Common myeloid progenitor, CD34-positive (primary cell): ENCODE data around the gene ZFYVE27.

Source experiments
- CTCF ChIA-PET: fragments of 350-600 bp; sonication (Branson Sonifier 250); formaldehyde crosslinking; loops from one replicate; lab custom pipeline; 2021; ENCODE audit warnings: antibody characterized with exemption; lab: Charles Lee
- POLR2A ChIA-PET: fragments of 350-600 bp; sonication (Branson Sonifier 250); formaldehyde crosslinking; loops from one replicate; lab custom pipeline; 2021; ENCODE audit warnings: antibody characterized with exemption; lab: Charles Lee
- DNase-seq, 3 donors: peaks; one replicate each; pipeline versions ENCODE4 v3.0.0 to v3.0.0-alpha.2; 2013
- H3K27ac ChIP-seq, 2 experiments: 1 replicate in 1 of 2; 2 replicates in 1 of 2; pipeline ENCODE4 v1.7.0; 2013; ENCODE audit warnings: inconsistent platforms in 2 of 2, low read length in 2 of 2, mild to moderate bottlenecking in 2 of 2, low read depth in 1 of 2, moderate library complexity in 1 of 2; ENCODE audit not compliant: severe bottlenecking in 2 of 2, insufficient read depth in 1 of 2, poor library complexity in 1 of 2
- H3K27me3 ChIP-seq, 5 experiments: replicated peaks in 2 of 5; 1 replicate in 3 of 5; 2 replicates in 2 of 5; pipeline versions ENCODE4 v1.6.1 to v1.7.0; 2013; ENCODE audit warnings: low read length in 4 of 5, mild to moderate bottlenecking in 2 of 5, moderate library complexity in 2 of 5, inconsistent platforms in 1 of 5; ENCODE audit not compliant: insufficient read depth in 5 of 5, control insufficient read depth in 4 of 5
- H3K36me3 ChIP-seq, 4 experiments: 1 replicate in 2 of 4; 2 replicates in 2 of 4; pipeline versions ENCODE4 v1.6.1 to v1.7.0; 2013; ENCODE audit warnings: low read length in 3 of 4, control low read depth in 1 of 4, mild to moderate bottlenecking in 1 of 4; ENCODE audit not compliant: control insufficient read depth in 4 of 4, insufficient read depth in 4 of 4
- H3K4me1 ChIP-seq, 4 experiments: 1 replicate in 3 of 4; 2 replicates in 1 of 4; pipeline versions ENCODE4 v1.6.1 to v1.7.1; 2013; ENCODE audit warnings: low read length in 3 of 4, mild to moderate bottlenecking in 3 of 4, control low read depth in 1 of 4, inconsistent platforms in 1 of 4, moderate library complexity in 1 of 4; ENCODE audit not compliant: control insufficient read depth in 4 of 4, insufficient read depth in 4 of 4; ENCODE audit errors: control extremely low read depth in 1 of 4
- H3K4me3 ChIP-seq, 7 experiments: 1 replicate in 4 of 7; 2 replicates in 3 of 7; pipeline versions ENCODE4 v1.5.1 to v1.7.0; 2013; ENCODE audit warnings: mild to moderate bottlenecking in 7 of 7, low read length in 6 of 7, moderate library complexity in 6 of 7, inconsistent platforms in 2 of 7, low read depth in 2 of 7, control low read depth in 1 of 7; ENCODE audit not compliant: insufficient read depth in 4 of 7, control insufficient read depth in 1 of 7; ENCODE audit errors: extremely low read depth in 1 of 7
- H3K9me3 ChIP-seq, 5 experiments: 1 replicate in 4 of 5; 2 replicates in 1 of 5; pipeline versions ENCODE4 v1.6.1 to v1.7.1; 2013; ENCODE audit warnings: low read length in 4 of 5, mild to moderate bottlenecking in 2 of 5, inconsistent platforms in 1 of 5, low read depth in 1 of 5, moderate library complexity in 1 of 5; ENCODE audit not compliant: control insufficient read depth in 4 of 5, insufficient read depth in 2 of 5; ENCODE audit errors: control extremely low read depth in 1 of 5
- WGBS: methylation state at CpG from one replicate; pipeline ENCODE4 v1.1.5; 2013; ENCODE audit not compliant: insufficient coverage; 5-methylcytosine and 5-hydroxymethylcytosine counted together

ZFYVE27 gene

DNA sequence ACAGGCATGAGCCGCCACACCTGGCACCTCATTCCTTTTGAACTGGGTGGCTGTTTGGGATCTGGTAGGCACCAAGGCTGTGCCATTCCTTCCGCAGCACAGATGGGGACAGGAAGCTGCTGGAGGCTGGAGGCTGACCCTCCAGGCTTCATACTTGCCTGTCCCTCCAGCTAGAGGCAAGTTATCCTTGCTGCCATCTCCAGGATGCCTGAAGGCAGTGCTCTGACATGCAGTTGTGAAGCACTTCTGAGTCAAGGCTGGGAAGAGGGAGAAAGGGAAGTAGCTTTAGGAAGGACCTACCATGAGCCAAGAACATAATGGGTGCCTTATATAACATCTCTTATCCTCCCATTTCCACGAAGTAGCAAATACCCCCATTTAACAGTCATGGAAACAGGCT lies 13.9 kb upstream of the ZFYVE27 start:
- H3K9me3 ChIP-seq = no peaks in the 10 kb centered on the region
- no peak for DNase-seq
- peaks cover 0 to 7% (median 5%) of the 10 kb centered on the region in 4 experiments for H3K4me1 ChIP-seq
- H3K36me3 ChIP-seq = peaks cover 0 to 6% (median 0%) of the 10 kb centered on the region in 4 experiments
- WGBS = 93% methylated on average over 3 of the region's 3 CpGs
- no peak overlapping the region for H3K4me3 ChIP-seq
- no peak overlapping the region for H3K27ac ChIP-seq
- ChIA-PET POLR2A (no interaction called here), CTCF (interaction anchor here (0.8 to 21.5 kb wide), 5 partner anchors 8 to 46 kb away, joined by 3 to 623 read pairs (median 11); partner anchors contain the start of gene MARVELD1)
- H3K27me3 ChIP-seq = no peaks in the 10 kb centered on the region

DNA sequence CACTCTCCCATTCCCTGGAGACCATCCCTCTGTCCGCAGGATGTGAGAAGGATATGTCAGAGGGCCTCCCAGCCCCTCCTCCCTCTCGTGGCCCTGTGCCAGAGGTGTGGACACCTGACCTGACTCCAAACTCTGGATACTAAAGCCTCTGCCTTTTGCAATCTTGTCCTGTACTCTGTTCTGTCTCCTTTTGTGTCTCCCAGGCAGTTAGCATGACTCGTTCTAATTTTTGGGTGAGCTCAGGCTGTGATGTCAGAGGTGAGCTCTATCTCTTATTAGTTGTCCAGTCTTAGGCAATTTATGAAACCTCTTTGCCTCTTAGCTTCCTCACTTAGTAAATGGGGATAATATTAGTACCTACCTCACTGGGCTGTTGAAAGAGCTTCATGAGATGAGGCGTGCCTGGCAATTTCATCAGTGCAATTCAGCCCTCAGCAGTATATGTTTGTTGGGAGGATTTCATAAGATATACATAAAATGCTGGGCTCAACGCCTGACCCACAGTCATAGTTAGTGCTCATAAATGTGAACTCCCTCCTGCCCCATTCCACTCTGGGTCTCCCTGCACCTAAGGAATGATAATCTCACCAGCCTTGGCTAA lies 12.5 kb upstream of the ZFYVE27 start:
- Histone ChIP-seq H3K4me3 (no peak overlapping the region), H3K27me3 (no peaks in the 10 kb centered on the region), H3K4me1 (no peaks in the 10 kb centered on the region), H3K9me3 (no peaks in the 10 kb centered on the region), H3K27ac (no peak overlapping the region), H3K36me3 (no peaks in the 10 kb centered on the region)
- DNase-seq = no peak
- 97% methylated on average over 5 of the region's 5 CpGs for WGBS
- ChIA-PET CTCF (interaction anchor here (0.7 to 21.5 kb wide), 6 partner anchors 9 to 144 kb away, joined by 3 to 623 read pairs (median 9); partner anchors contain the start of genes MARVELD1 and ZFYVE27), POLR2A (no interaction called here)

DNA sequence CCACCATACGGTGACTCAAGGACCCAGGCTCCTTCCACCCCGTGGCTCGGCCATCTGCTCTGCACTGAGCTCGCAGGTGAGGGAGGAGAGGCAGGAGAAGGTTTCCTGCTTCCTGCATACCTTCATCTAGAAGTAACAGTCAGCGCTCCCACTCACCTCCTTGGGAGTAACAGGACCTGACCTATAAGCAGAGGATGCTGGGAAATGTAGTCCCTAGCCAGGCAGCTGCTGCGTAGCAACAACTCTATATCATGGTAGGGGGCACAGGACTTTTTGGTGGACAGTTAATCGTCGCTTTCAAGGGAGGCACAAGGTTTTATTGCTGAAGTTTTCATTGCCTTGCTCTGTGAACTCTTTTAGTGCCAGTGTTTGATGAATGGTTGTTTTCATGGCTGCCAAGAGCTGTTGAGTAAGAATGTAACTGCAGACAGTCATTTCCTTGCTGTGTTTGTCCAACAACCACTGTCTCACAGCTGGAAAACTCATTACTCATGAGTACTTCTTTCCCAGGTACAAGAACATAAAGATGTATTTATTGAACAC lies 10.2 kb upstream of the ZFYVE27 start:
- H3K36me3 ChIP-seq = no peaks in the 10 kb centered on the region
- ChIA-PET CTCF (interaction anchor here (0.6 to 21.5 kb wide), 5 partner anchors 9 to 480 kb away, joined by 3 to 623 read pairs (median 3); partner anchors contain the start of gene MARVELD1), POLR2A (no interaction called here)
- 91% methylated on average over 6 of the region's 8 CpGs for WGBS
- no peaks in the 10 kb centered on the region for H3K27me3 ChIP-seq
- DNase-seq = peak in 1 of 3 donors; percentile 7
- H3K9me3 ChIP-seq = no peaks in the 10 kb centered on the region
- no peak overlapping the region for H3K4me3 ChIP-seq
- no peaks in the 10 kb centered on the region for H3K4me1 ChIP-seq
- no peak overlapping the region for H3K27ac ChIP-seq

DNA sequence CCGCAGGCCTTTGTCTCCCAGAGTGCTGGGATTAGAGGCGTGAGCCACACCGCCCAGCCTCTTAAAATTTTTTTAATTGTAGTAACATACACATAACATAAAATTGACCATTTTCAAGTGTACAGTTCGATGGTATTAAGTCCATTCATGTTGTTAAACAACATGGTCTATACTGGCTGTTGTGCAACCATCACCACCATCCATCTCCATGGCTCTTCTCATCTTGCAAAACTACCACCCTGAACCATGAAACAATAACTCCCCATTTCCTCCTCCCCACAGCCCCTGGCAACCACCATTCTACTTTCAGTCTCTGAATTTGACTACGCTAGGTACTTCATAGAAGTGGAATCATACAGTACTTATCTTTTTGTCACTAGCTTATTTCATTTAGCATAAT lies 7.9 kb upstream of the ZFYVE27 start:
- H3K27ac ChIP-seq = no peak overlapping the region
- H3K36me3 ChIP-seq = no peaks in the 10 kb centered on the region
- WGBS = 82% methylated on average over 1 of the region's 5 CpGs
- CTCF ChIA-PET = interaction anchor here (5.5 to 21.5 kb wide), 2 partner anchors 18 to 52 kb away, joined by 58 to 623 read pairs; partner anchors contain the start of gene MARVELD1
- POLR2A ChIA-PET = no interaction called here
- no peaks in the 10 kb centered on the region for H3K4me1 ChIP-seq
- no peak overlapping the region for H3K4me3 ChIP-seq
- no peaks in the 10 kb centered on the region for H3K9me3 ChIP-seq
- no peaks in the 10 kb centered on the region for H3K27me3 ChIP-seq
- DNase-seq = no peak

DNA sequence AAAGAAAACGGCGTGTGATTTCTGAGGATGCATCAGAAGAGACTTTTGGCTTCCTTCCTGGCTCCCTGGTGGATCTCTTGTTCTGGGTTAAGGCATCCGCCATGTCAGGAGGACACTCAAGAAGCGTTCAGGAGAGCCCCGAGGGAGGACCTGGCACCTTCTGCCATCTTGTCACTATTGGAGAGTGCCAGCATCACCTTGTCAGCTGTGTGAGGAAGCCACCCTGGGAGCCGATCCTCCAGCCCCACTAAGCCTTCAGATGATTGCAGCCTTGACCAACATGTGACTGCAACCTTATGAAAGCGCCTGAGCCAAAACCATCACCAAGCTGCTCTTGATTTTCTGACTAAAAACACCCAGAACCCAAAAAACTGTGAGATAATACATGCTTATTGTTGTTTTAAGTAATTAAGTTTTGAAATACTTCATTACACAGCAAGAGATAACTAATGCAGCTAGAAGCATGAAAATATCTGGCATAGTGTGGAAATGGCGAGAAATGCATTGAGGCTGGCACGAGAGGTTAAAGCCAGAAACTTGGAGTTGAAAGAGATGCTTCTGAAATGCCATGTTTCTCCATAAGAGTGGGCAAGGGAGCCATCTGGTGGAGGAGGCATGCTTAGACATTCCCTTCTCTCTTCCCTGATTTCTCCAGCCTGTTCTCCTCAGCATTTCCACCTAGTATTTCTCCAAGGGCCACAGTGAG lies 5.4 kb upstream of the ZFYVE27 start:
- Histone ChIP-seq H3K4me3 (no peak overlapping the region), H3K4me1 (peaks cover 0 to under 1% (median 0%) of the 10 kb centered on the region in 4 experiments), H3K36me3 (no peaks in the 10 kb centered on the region), H3K27me3 (no peaks in the 10 kb centered on the region), H3K27ac (no peak overlapping the region), H3K9me3 (no peaks in the 10 kb centered on the region)
- ChIA-PET CTCF (interaction anchor here (0.8 to 21.5 kb wide), 12 partner anchors 8 to 104 kb away, joined by 3 to 623 read pairs (median 4); partner anchors contain the start of genes AVPI1 and MARVELD1), POLR2A (interaction anchor here (0.9 to 1.0 kb wide), 2 partner anchors 17 to 20 kb away, joined by 3 read pairs; no protein-coding TSS in a partner anchor)
- peak; percentile 59 to 78 (median 62) for DNase-seq
- WGBS = 83% methylated on average over 5 of the region's 9 CpGs

DNA sequence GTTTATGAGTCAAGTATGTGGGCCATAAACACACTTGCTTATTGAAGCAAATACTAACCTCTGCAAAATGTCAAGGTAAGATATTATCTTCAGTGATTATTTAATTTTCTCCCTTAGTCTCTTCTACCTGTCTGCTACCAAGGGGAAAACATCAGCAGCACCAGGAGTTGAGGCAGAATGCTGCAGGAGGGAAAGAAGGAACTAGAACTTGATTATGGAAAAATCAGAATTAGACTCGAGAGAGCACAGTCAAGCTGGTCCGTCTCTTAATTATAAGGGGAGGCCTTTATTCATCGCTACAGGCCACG lies 4.9 kb upstream of the ZFYVE27 start:
- 86% methylated on average over 4 of the region's 4 CpGs for WGBS
- no peaks in the 10 kb centered on the region for H3K9me3 ChIP-seq
- H3K4me3 ChIP-seq = no peak overlapping the region
- ChIA-PET POLR2A (no interaction called here), CTCF (interaction anchor here (1.0 to 21.5 kb wide), 12 partner anchors 8 to 105 kb away, joined by 3 to 623 read pairs (median 5); partner anchors contain the start of genes AVPI1 and MARVELD1)
- peaks cover 0 to 4% (median 3%) of the 10 kb centered on the region in 4 experiments for H3K4me1 ChIP-seq
- no peaks in the 10 kb centered on the region for H3K36me3 ChIP-seq
- no peak for DNase-seq
- H3K27ac ChIP-seq = no peak overlapping the region
- H3K27me3 ChIP-seq = no peaks in the 10 kb centered on the region
